HFF-Myc (cell line): Measurements from ENCODE around the gene CSMD2.

Experiments used
- DNase-seq: peaks from one replicate; pipeline ENCODE4 v3.0.0-alpha.2; 2011; ENCODE audit warnings: low read depth; ENCODE audit errors: extremely low read depth
- H3K4me3 ChIP-seq: replicated peaks from 2 replicates; pipeline ENCODE4 v1.5.1; 2011; ENCODE audit warnings: low read depth, mild to moderate bottlenecking, control low read depth, low read length
- CTCF ChIP-seq: IDR thresholded peaks from 2 replicates; pipeline ENCODE4 v1.5.1; 2012; ENCODE audit warnings: mild to moderate bottlenecking, low read depth, low read length, control low read depth; ENCODE audit errors: missing control alignments

CSMD2 gene

GRCh38 chr1:33623811-33624210 lies 541.2 kb downstream of the CSMD2 start:
- H3K4me3 ChIP-seq = no peak overlapping the region
- DNase-seq = no peak
- TF ChIP-seq CTCF = no peak

DNA sequence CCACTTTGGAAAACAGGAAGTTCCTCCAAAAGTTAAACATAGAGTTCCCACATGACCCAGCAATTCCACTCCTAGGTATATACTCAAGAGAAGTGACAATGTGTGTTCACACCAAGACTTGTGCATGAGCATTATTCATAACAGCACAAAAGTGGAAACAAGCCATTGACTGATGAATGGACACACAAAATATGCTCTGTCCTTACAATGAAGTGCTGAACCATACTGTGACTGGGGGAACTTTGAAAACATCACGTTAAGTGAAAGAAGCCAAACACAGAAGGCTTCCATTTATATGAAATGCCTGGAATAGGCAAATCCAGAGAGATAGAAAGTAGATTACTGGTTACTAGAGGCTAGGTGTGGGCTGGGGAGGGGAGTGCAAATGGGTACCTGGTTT lies 542.3 kb downstream of the CSMD2 start:
- no peak for DNase-seq
- no peak for TF ChIP-seq CTCF
- H3K4me3 ChIP-seq = no peak overlapping the region

DNA sequence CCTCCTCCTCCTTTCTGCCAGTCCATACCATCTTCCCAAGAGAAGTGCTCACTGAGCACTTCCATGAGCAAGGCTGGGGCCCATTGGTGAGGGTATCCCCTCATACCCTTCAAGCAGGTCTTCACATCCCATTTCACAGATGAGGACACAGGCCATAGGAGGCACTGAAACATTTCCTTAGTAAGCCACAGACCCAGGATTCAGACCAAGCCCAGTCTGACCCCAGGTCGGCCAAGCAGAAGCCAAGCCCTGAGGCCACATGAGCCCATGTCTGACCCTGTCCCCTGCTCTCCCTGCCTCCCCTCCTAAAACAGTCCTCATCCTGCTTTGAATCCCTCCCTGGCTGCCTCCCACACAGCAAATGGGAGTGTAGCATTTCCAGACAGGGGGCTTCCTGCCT lies 546.4 kb downstream of the CSMD2 start:
- TF ChIP-seq CTCF = no peak
- no peak for DNase-seq
- no peak overlapping the region for H3K4me3 ChIP-seq

DNA sequence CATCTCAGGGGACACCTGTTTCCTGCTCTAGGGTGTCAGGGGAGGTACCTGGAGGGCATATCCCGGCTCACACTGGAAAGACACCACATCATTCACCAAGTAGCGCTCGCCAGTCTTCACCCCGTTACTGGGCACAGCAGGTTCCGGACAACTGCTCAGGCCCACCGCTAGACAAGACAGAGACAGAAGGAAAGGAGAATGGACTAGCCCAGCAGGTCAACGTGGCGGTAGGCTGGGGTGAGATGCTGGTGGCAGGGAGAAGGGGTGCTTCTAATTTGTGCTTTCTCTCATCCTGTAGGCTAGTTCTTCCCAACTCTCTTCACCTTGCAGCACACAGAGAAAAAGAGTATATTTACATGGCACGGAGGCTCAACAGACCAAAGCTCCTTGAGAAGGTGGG lies 547.6 kb downstream of the CSMD2 start:
- H3K4me3 ChIP-seq = no peak overlapping the region
- TF ChIP-seq CTCF = no peak
- no peak for DNase-seq

DNA sequence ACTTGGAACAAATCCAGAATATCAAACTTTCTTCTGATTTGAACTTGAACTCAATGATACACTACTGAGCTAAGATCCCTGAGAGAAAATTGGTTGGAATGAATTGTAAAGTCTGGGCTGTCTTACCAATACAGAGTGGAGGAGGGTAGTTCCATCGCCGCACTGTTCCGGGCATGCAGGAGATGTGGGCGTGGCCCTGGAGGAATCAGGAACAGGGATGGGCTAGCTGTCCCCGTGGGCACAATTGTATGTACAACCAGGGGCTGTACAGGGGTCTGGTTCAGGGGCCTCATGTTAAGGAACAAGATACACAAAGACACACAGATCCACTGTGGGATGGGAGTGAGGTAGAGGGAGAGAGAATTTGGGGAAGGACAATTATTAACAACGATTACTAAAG lies 548.2 kb downstream of the CSMD2 start:
- no peak for DNase-seq
- H3K4me3 ChIP-seq = no peak overlapping the region
- TF ChIP-seq CTCF = no peak

DNA sequence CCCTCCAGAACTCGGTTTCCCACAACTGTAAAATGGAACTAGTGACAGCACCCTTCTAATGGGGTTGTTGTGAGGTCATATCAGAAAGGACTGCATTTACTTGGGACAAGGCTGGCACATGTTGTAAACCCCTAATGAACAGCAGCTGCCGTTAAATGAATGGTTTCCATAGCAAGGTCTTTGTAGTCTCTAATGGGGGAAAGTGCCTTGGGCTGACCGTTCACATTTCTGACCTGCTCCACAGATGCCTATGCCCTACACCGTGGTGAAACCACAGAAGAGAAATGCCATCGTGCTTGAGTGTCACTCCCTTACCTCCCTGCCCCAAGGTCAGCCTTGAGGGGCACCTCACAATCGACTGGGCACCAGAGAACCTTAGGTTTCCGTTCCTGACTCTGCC lies 549.5 kb downstream of the CSMD2 start:
- DNase-seq = no peak
- TF ChIP-seq CTCF = no peak
- no peak overlapping the region for H3K4me3 ChIP-seq

- H3K4me3 ChIP-seq = no peak overlapping the region
- DNase-seq = no peak
- TF ChIP-seq CTCF = no peak
Measured at GRCh38 chr1:33610864-33611455, 554.1 kb downstream of the CSMD2 start.
